Muscle layer of colon (tissue), 2 donors: ENCODE data around the gene NLGN4X.
"Not testable (repeated sequence)": the region's sequence is repeated elsewhere in the genome, so short reads cannot be mapped to it uniquely, and the experiment has no call there.

Experiments
- H3K27ac ChIP-seq: one replicate; pipeline ENCODE4 v1.7.0; 2013; ENCODE audit warnings: low read depth, mild to moderate bottlenecking, low read length, moderate library complexity
- H3K27me3 ChIP-seq, 2 donors: one replicate each; pipeline ENCODE4 v1.7.0; 2013; ENCODE audit warnings: low read length in 2 of 2, mild to moderate bottlenecking in 2 of 2; ENCODE audit not compliant: insufficient read depth in 2 of 2, control insufficient read depth in 1 of 2
- H3K36me3 ChIP-seq: one replicate; pipeline ENCODE4 v1.7.0; 2013; ENCODE audit warnings: mild to moderate bottlenecking, low read length; ENCODE audit not compliant: insufficient read depth
- H3K4me1 ChIP-seq: one replicate; pipeline ENCODE4 v1.7.0; 2013; ENCODE audit warnings: mild to moderate bottlenecking, low read length; ENCODE audit not compliant: insufficient read depth
- H3K4me3 ChIP-seq, 2 donors: one replicate each; pipeline ENCODE4 v1.7.0; 2013; ENCODE audit warnings: low read length in 2 of 2, low read depth in 1 of 2, mild to moderate bottlenecking in 1 of 2, moderate library complexity in 1 of 2
- H3K9ac ChIP-seq: one replicate; pipeline ENCODE4 v1.7.0; 2013; ENCODE audit warnings: low read length
- H3K9me3 ChIP-seq: one replicate; pipeline ENCODE4 v1.7.0; 2013; ENCODE audit warnings: mild to moderate bottlenecking, low read length
- donor health status: abdominal sarcoma.
- donor health status: Adenocarcinoma of cecum.

The NLGN4X gene

GRCh38 chrX:5928224-5928623, 300.4 kb downstream of the NLGN4X start:
- no peak overlapping the region for H3K9ac ChIP-seq
- H3K4me3 ChIP-seq, result no peak overlapping the region
- H3K9me3 ChIP-seq, result no peaks in the 10 kb centered on the region
- no peaks in the 10 kb centered on the region for H3K27me3 ChIP-seq
- no peak overlapping the region for H3K27ac ChIP-seq
- no peaks in the 10 kb centered on the region for H3K4me1 ChIP-seq
- no peaks in the 10 kb centered on the region for H3K36me3 ChIP-seq

DNA sequence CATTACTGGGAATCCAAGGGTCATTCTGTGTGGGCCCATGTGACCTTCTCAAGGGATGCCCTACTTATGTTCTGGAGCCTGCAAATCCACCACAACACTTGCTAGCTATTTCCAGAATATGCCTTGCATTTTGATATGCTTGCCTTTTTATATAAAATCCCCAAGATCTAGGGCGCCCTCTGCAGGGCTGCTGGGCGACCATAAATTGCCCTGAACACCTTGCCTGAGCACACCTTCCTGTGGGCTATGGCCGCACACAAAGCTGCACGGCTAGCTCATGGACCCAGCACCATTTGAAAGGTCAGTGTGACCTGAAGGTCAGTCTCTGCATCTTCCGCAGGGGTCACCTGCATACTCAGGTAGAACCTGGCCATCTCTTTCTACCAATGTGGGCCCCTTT, 311.7 kb downstream of the NLGN4X start:
- no peaks in the 10 kb centered on the region for H3K36me3 ChIP-seq
- H3K27me3 ChIP-seq, result no peaks in the 10 kb centered on the region
- no peaks in the 10 kb centered on the region for H3K4me1 ChIP-seq
- no peak overlapping the region for H3K4me3 ChIP-seq
- no peaks in the 10 kb centered on the region for H3K9me3 ChIP-seq
- no peak overlapping the region for H3K27ac ChIP-seq
- no peak overlapping the region for H3K9ac ChIP-seq

DNA sequence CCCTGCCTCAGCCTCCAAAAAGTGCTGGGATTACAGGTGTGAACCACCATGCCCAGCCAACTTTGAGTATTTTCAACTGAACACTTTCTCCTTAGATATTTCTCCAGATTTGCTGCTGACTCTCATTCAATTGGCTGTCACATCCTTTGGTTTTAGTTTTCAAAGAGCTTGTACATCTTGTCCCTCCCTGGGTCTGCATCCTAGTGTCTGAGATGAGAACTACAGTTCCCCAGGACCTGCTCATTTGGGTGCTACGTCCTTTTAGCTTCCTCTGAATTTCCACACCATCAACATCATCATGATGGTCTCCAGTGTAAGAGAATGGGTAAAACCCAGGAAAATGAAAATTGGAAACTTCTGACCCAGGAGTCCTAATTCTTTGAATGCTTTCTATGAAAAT, 312.9 kb downstream of the NLGN4X start:
- Histone ChIP-seq H3K9me3 (no peaks in the 10 kb centered on the region), H3K36me3 (no peaks in the 10 kb centered on the region), H3K27me3 (no peaks in the 10 kb centered on the region), H3K27ac (no peak overlapping the region), H3K4me3 (no peak overlapping the region), H3K4me1 (no peaks in the 10 kb centered on the region), H3K9ac (no peak overlapping the region)

- no peak overlapping the region for H3K27ac ChIP-seq
- no peaks in the 10 kb centered on the region for H3K27me3 ChIP-seq
- no peaks in the 10 kb centered on the region for H3K36me3 ChIP-seq
- H3K9me3 ChIP-seq, result no peaks in the 10 kb centered on the region
- no peaks in the 10 kb centered on the region for H3K4me1 ChIP-seq
- H3K4me3 ChIP-seq, result no peak overlapping the region
- H3K9ac ChIP-seq, result no peak overlapping the region
These were observed 321.5 kb downstream of the NLGN4X start for GRCh38 chrX:5907207-5907606.

- H3K36me3 ChIP-seq, H3K27ac ChIP-seq, H3K27me3 ChIP-seq, H3K9me3 ChIP-seq, H3K4me1 ChIP-seq, H3K9ac ChIP-seq, H3K4me3 ChIP-seq: not testable (repeated sequence)
These were observed 325.0 kb downstream of the NLGN4X start for GRCh38 chrX:5903586-5904190.

DNA sequence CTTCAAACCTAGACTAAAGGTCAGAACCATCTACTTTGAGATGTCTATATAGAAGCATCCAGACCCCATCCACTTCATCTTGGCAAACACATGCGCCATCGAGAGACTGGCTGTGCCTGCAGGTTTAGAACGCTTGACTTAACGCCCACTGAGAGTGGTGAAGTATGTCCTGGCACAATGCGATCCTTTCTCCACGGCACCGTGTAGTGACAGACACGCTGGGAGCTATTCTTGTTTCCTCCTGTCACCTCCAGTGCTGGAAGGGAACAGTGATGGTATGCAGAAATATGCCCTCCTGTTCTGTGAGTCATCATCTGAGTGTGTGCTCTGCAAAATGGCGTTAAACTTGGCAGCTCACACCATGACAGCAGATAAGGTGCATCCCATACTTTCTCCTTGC, 330.2 kb downstream of the NLGN4X start:
- Histone ChIP-seq H3K4me1 (no peaks in the 10 kb centered on the region), H3K9me3 (no peaks in the 10 kb centered on the region), H3K27me3 (no peaks in the 10 kb centered on the region), H3K27ac (no peak overlapping the region), H3K4me3 (no peak overlapping the region), H3K9ac (no peak overlapping the region), H3K36me3 (no peaks in the 10 kb centered on the region)

DNA sequence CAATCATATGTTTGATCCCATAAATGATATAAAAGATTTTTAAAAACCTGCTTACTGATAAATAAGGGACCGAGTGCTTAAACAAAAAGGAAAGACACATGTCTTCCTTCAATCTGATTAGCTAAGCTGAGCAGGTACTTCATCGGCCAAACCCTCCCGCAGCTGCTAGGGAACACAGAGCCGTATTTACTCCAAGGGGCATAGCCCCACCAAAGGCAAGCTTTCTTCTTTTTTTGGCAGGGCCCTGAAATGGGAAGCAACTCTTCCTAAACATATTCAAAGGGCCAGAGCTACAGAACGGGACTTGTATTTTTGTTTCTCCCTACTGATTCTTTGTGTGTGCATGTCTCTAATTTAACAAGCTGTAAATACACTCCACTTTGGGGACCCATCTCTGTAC, 337.3 kb downstream of the NLGN4X start:
- Histone ChIP-seq H3K9me3 (no peaks in the 10 kb centered on the region), H3K4me1 (no peaks in the 10 kb centered on the region), H3K9ac (no peak overlapping the region)

GRCh38 chrX:5876984-5877596, 351.6 kb downstream of the NLGN4X start:
- no peaks in the 10 kb centered on the region for H3K4me1 ChIP-seq
- H3K27me3 ChIP-seq, result no peaks in the 10 kb centered on the region
- H3K36me3 ChIP-seq, result no peaks in the 10 kb centered on the region
- H3K27ac ChIP-seq, result no peak overlapping the region
- H3K9me3 ChIP-seq, result no peaks in the 10 kb centered on the region
- H3K9ac ChIP-seq, result no peak overlapping the region
- H3K4me3 ChIP-seq, result no peak overlapping the region

More for the DNA sequence above, 337.3 kb downstream of the NLGN4X start:
- H3K27me3 ChIP-seq, result no peaks in the 10 kb centered on the region
- no peak overlapping the region for H3K27ac ChIP-seq
- no peak overlapping the region for H3K4me3 ChIP-seq
- H3K36me3 ChIP-seq, result no peaks in the 10 kb centered on the region

DNA sequence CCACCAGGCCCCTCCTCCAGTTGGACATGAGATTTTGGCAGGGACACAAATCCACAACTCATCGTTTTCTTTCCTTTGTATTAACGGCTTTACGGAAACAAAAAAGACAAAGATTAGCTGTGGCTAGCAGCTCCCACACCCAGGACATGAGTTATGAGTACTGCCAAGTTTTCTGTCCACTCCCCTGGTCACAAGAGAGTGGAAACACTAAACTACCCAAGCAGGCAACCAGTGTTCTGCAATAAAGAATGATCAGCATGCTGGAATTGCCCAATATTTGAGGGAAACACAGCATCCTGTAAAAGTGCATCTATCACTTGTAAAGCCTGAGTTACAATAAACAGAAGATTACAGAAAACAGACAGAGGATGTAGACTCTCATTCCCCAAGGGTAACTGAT, 358.4 kb downstream of the NLGN4X start:
- Histone ChIP-seq H3K4me1 (no peaks in the 10 kb centered on the region), H3K27me3 (no peaks in the 10 kb centered on the region), H3K4me3 (no peak overlapping the region), H3K36me3 (no peaks in the 10 kb centered on the region), H3K27ac (no peak overlapping the region), H3K9me3 (no peaks in the 10 kb centered on the region), H3K9ac (no peak overlapping the region)

DNA sequence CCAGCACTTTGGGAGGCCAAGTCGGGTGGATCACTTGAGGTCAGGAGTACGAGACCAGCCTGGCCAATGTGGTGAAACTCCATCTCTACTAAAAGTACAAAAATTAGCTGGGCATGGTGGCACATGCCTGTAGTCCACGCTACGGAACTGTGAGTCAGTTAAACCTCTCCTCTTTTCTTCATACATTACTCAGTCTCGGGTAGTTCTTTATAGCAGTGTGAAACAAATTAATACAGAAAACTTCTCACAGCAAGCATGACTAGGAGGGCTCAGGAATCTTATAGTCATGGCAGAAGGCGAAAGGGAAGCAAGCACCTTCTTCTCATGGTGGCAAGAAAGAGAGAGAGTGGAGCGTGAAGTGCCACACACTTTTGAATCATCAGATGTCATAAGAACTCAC, 358.9 kb downstream of the NLGN4X start:
- Histone ChIP-seq H3K9ac (no peak overlapping the region), H3K4me3 (no peak overlapping the region), H3K27ac (no peak overlapping the region), H3K4me1 (no peaks in the 10 kb centered on the region), H3K9me3 (no peaks in the 10 kb centered on the region), H3K27me3 (no peaks in the 10 kb centered on the region), H3K36me3 (no peaks in the 10 kb centered on the region)

DNA sequence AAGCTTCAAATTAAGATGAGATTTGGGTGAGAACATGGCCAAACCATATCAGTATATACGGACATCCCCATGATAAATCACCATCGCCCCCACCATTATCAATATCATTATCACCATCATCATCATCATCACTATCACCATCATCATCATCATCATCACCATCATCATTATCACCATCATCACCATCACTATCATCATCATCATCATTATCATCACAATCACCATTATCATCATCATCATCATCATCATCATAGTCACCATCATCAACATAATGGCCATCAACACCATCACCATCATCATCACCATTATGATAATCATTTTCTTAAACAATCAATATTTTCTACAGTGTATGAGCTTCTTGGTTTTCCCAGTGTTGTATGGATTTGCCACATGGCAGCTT, 360.9 kb downstream of the NLGN4X start:
- Histone ChIP-seq H3K36me3 (no peaks in the 10 kb centered on the region), H3K4me1 (no peaks in the 10 kb centered on the region), H3K27me3 (no peaks in the 10 kb centered on the region), H3K9ac (no peak overlapping the region), H3K4me3 (no peak overlapping the region), H3K9me3 (no peaks in the 10 kb centered on the region), H3K27ac (no peak overlapping the region)

GRCh38 chrX:5857232-5857631, 371.4 kb downstream of the NLGN4X start:
- H3K27me3 ChIP-seq, result no peaks in the 10 kb centered on the region
- no peaks in the 10 kb centered on the region for H3K4me1 ChIP-seq
- H3K27ac ChIP-seq, result no peak overlapping the region
- no peaks in the 10 kb centered on the region for H3K36me3 ChIP-seq
- no peak overlapping the region for H3K9ac ChIP-seq
- H3K4me3 ChIP-seq, result no peak overlapping the region
- H3K9me3 ChIP-seq, result no peaks in the 10 kb centered on the region
